GM23248 (cell line): Measurements from ENCODE around the gene ZCCHC10.
"Not testable (repeated sequence)": the region's sequence is repeated elsewhere in the genome, so short reads cannot be mapped to it uniquely, and the experiment has no call there.

Experiments
- EZH2 ChIP-seq: fragments of 200-600 bp; sonication (generic); IDR thresholded peaks from 2 replicates; pipeline ENCODE4 v1.6.1; 2018; ENCODE audit warnings: antibody characterized with exemption, mild to moderate bottlenecking; ENCODE audit not compliant: insufficient read depth, poor library complexity, severe bottlenecking
- EZH2phosphoT487 ChIP-seq: fragments of 200-600 bp; sonication (generic); IDR thresholded peaks from 2 replicates; pipeline ENCODE4 v1.6.1; 2018; ENCODE audit warnings: antibody characterized with exemption, moderate library complexity, mild to moderate bottlenecking, low read depth; ENCODE audit not compliant: insufficient read depth

DNA sequence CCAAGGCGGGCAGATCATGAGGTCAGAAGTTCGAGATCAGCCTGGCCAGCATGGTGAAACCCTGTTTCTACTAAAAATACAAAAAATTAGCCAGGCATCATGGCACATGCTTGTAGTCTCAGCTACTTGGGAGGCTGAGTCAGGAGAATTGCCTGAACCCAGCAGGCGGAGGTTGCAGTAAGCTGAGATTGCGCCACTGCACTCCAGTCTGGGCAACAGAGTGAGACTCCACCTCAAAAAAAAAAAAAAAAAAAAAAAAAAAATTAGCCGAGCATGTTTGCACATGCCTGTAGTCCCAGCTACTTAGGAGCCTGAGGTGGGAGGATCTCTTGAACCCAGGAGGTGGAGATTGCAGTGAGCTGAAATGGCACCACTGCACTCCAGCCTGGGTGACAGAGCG is 10.3 kb upstream of the ZCCHC10 start:
- TF ChIP-seq EZH2, EZH2phosphoT487: not testable (repeated sequence)
